NCI-H2029 (cell line): ENCODE data around the gene CEP170B.
"Not testable (repeated sequence)": the region's sequence is repeated elsewhere in the genome, so short reads cannot be mapped to it uniquely, and the experiment has no call there.

ENCODE experiments used
- DNase-seq: peaks from one replicate; lab custom pipeline; 2025; lab: John Stamatoyannopoulos, UW

Gene CEP170B

DNA sequence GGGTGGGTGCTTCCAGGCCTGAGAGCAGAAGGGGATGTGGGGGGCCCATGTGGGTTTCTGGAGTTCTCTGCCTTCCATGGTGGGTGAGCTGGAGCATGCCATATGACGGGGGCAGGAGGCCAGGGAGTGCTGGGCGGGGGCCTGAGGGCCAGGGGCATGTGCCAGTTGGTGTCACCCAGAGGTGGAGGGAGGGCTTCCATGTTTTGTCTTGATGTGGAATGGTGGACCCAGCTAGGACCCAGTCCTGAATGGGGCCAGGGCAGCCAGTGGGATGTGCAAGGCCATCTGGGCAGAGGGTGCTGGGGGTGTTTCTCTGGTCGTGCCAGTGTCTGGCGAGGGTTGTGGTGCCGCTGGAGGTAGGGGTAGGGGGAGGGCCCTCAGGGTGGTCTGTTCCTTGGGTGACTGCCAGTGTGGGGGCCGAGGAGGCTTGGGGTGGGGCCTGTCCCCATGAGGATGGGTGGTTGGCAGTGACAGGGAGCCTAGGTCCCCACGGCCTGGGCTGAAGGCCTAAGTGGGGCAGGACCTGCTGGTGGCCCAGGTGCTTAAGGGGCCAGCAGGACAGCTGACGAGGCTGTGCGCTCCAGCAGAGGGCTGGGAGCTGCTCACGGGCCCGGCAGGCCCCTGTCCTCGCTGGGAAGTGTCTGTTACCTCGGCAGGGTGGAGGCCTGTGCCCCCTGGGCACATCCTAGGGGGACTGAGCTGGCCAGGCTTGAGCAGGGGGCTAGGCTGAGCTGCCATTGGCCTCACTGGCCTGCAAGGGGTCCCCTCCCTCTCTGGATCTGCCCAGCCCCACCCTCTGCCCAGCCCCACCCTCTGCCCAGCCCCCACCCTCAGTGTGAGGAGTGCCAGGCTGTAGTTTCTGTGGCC lies 26.8 kb downstream of the CEP170B start:
- no peak for DNase-seq

DNA sequence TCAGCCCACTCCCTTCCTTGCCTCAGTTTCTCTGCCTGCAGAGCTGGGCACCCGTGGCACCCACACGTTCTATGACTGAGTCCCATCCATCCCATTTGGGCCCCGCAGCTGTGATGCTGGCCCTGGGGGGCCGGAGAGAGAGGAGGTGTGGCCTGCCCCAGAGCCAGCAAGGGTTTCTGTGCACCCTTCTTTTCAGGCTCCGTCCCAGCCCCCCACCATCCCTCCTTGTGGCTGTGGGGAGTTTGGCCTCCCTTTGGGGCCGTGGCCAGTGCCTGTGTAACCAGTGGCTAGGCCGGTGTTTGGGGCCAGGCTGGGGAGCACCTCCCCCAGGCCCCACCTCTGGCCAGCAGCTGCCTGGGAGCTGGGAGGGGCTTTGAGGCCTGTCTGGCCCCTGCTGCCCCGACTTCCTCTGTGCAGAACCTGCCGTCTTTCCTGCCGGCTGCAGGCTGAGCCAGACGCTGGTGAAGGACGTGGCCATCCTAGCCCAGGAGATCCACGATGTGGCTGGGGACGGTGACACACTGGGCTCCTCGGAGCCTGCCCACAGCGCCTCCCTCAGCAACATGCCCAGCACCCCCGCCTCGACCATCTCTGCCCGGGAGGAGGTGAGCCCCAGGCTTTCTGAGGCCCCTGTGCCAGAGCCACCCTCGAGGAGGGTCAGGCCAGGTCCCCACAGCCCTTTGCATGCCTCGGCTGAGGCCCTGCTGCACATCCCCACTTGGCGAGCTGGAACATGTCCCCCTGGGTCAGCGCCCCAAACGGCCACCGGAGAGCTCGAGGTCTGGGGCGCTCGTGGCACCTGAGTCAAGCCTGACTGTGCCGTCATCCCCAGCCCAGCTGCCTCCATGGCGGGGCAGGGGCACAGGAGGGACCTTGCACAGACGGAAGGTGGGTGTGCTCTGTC lies 27.7 kb downstream of the CEP170B start:
- DNase-seq, result no peak

DNA sequence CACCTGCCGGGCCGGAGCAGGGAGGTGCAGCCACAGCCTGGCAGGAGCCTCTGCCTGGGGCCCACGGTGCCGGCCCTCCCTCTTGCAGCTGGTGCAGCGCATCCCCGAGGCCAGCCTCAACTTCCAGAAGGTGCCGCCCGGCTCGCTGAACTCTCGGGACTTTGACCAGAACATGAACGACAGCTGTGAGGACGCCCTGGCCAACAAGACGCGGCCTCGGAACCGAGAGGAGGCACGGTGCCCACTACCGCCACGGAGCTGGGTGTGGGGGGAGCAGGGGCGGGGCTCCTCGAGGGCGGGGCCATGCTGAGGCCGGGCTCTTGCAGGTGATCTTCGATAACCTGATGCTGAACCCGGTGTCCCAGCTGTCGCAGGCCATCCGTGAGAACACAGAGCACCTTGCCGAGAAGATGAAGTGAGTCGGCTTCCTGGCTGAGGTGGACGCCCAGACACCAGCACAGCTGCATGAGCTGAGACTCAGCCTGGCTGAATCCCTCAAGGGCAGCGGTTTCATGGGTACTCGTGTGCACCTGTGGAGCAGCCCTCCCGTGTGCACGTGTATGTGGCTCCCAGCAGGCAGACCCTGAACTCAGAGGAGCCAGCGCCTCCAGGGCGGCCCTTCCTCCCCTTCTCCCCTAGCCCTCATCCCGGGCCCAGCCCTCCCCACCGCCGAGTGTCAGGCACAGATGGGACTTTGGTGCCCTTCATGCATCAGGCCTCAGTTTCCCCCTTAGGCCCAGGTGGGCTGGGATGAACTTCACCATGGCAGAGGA lies 28.6 kb downstream of the CEP170B start:
- DNase-seq, result no peak

- no peak for DNase-seq
Observed at GRCh38 chr14:104894331-104895206, 29.5 kb downstream of the CEP170B start.

DNA sequence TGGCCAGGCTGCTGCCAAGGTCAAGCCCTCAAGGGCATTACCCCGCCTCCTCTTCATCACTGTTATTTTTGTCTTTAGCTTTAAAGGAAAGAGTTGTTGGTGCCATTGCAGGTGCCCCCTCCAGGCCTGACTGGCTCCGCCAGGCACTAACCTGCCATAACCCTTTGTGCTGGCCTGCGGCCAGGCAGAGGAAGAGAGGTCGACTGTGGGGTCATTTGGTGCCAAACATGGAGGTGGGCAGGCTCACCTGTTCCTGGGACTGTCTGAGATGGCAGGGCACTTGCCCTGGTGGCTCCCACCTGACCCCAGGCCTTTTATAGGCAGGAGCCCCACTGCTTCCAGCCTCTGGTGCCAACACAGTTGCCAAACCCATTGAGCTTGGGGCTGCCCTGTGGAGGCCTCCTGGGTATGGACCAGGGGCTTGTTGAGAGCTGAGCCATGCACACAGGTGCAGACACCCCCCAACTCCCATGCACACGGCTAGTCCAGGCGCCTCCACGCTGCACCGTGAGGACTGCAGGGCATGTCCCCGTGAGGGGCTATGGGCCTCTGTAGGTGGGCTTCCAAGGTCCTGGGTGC lies 30.2 kb downstream of the CEP170B start:
- no peak for DNase-seq

DNA sequence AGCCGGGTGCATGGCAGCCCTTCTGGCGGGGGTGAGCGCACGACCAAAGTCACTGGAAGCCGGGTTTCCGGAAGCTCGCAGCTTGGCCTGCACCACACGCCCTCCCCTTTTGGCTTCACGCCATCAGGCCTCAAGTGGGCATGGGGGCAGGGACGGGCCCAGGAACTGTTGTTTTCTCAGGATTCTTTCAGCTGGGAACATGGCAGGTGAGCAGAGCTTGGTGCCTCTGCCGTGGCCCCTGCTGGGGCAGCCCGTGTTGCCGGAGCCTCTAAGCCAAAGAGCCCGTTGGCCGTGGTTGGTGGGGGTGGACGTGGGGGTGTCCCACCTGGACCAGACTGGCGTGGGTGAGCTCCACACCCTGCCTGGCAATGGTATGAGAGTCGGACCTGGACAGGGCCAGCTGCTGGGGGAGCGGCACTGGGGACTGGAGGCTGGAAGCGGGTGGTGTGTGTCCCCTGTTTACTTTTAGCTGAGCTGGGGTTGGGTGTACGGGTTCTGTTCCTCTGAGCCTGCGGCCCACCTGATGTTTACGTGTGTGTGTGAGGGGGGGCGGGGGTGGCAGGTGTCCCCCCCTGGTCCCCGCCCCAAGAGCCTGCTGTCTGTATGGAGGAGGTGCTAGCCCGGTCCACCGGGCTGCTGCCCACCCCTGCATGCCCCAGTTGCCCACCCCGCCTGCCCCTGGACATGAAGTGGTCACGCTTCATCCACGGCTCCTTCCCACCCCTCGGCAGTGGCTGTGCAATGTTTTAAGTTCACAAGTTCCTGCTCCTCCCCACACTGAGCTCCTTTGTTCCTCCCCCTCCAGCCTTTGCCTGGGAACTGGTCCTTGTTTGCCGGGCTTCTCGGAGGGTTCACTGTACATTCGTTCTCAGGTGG lies 31.0 kb downstream of the CEP170B start:
- DNase-seq, result peak; percentile 71

GRCh38 chr14:104897330-104898194 lies 32.5 kb downstream of the CEP170B start:
- no peak for DNase-seq

- no peak for DNase-seq
Observed at GRCh38 chr14:104898195-104898558, 33.1 kb downstream of the CEP170B start.

- no peak for DNase-seq
Observed at GRCh38 chr14:104898870-104899510, 33.9 kb downstream of the CEP170B start.

- DNase-seq, result no peak
Observed at GRCh38 chr14:104899781-104900180, 34.7 kb downstream of the CEP170B start.

DNA sequence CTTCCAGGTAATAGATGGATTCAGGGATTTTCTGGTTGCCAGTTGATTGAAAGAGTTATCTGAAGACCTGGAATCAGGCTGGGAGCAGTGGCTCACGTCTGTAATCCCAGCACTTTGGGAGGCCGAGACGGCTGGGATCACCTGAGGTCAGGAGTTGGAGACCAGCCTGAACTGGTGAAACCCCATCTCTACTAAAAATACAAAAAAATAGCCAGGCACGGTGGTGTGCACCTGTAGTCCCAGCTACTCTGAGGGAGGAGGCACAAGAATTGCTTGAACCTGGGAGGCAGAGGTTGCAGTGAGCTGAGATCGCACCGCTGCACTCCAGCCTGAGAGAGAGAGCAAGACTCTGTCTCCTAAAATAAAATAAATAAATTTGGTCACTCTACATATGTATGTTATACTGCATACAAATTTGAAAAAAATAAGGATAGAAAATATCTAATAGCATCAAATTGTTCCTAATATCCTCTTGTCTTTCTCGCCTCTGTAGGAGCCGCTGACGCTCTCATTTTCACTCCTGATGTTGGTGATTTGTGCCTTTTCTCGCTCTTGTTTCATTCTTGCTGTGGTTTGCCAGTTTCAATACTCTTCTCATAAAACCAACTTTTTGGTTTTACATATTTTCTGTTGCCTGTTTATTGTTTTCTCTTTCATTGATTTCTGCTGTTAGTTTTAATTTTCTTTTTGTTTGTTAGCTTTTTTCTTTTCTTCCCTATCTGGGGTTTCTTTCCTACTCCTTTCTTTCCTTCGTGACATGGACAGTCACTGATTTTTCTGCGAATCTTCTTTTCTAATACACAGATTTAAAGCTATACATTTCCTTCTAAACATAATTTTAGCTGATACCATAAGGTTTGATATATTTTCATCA lies 35.8 kb downstream of the CEP170B start:
- no peak for DNase-seq

DNA sequence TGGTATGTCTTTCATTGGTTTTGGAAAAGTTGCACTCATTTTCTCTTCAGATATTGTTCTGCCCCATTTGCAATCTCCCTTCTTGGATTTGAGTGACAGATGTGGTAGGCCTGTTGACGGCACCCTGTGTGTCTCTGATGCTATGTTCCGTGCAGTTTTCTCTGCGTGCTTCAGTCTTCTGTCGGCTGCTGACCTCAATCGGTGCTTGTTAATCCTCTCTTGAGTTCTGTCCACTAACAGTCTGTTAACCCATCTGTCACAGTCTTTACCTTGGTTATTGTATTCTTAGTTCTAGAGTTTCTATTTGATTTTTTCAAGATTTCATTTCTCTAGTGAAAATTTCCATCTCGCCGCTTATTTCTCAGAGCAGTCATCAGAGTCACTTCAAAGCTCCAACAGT lies 38.9 kb downstream of the CEP170B start:
- no peak for DNase-seq

DNA sequence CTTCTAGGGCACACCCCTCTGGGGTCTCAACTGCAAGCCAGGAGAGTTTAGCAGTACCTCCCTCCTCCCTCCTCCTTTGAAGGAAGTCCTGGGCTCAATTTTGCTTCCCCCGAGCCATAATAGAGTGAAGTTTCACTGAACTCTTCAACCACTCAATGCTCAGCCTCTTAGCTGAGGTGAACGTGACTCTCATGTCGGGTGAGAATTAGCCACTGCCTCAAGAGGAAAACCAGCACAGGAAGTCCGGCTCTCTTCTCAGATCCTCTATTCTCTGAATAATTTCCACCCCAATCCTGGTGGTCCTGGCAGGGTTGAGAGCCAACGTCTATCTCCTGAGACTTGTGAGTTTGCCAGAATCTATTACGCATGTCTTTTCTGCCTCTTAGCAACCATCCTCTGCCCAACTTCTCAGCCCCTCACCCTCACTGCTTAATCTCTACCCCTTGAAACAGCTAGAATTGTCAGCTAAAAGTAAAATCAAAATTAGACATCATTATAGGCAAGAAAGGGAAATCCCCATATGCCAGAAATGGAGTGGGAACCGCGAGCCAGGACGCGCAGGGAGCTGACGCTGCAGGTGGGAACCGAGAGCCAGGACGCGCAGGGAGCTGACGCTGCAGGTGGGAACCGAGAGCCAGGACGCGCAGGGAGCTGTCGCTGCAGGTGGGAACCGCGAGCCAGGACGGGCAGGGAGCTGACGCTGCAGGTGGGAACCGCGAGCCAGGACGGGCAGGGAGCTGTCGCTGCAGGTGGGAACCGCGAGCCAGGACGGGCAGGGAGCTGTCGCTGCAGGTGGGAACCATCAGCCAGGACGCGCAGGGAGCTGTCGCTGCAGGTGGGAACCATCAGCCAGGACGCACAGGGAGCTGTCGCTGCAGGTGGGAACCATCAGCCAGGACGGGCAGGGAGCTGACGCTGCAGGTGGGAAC lies 39.8 kb downstream of the CEP170B start:
- DNase-seq, result not testable (repeated sequence)

DNA sequence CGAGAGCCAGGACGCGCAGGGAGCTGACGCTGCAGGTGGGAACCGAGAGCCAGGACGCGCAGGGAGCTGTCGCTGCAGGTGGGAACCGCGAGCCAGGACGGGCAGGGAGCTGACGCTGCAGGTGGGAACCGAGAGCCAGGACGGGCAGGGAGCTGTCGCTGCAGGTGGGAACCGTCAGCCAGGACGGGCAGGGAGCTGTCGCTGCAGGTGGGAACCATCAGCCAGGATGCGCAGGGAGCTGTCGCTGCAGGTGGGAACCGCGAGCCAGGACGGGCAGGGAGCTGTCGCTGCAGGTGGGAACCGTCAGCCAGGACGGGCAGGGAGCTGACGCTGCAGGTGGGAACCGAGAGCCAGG lies 40.5 kb downstream of the CEP170B start:
- DNase-seq, result not testable (repeated sequence)

DNA sequence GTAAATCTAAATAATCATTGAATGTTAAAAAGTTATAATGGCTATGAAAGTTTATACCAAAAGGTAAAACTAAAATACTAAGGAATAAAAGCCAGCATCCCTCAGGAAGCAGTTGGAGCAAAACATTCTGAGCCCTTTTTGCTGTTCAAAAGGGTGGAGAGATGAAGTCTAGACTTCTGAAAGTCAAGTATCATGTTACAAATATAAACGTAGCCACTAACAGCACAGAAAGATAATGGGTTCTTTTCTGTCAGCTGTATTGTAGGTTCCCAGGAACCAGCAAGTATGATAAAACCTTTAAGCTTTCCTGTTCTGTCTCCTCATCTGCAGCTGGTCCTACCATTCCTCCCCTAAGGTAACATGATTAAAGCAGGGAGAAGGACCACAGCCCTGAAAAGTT lies 43.2 kb downstream of the CEP170B start:
- DNase-seq, result no peak

- no peak for DNase-seq
Observed at GRCh38 chr14:104912053-104912452, 47.0 kb downstream of the CEP170B start.
